GM23248 (cell line): Measurements from ENCODE around the gene SEC14L5. TPM values are rescaled to one million over a fixed set of nuclear protein-coding genes. Genes with fewer than 3 reads are reported as not detected.
A peak's percentile ranks its signal among the peaks of the same experiment; 100 is the strongest.

Experiments
- DNase-seq: peaks from one replicate; pipeline ENCODE4 v3.0.0-alpha.2; 2015
- H2AFZ ChIP-seq: fragments of 200-600 bp; sonication (generic); 2 replicates; pipeline ENCODE4 v1.6.1; 2016; ENCODE audit warnings: antibody characterized with exemption
- H3F3A ChIP-seq: fragments of 200-600 bp; sonication (generic); 2 replicates; pipeline ENCODE4 v1.6.1; 2016; ENCODE audit warnings: mild to moderate bottlenecking, antibody characterized with exemption, mixed run types; ENCODE audit not compliant: insufficient read depth
- H3K27ac ChIP-seq: fragments of 200-600 bp; sonication (generic); 2 replicates; pipeline ENCODE4 v1.5.1; 2016; ENCODE audit warnings: mild to moderate bottlenecking
- H3K27me3 ChIP-seq: fragments of 200-600 bp; sonication (generic); replicated peaks from 2 replicates; pipeline ENCODE4 v1.6.1; 2016; ENCODE audit warnings: mild to moderate bottlenecking; ENCODE audit not compliant: insufficient read depth
- H3K36me3 ChIP-seq: fragments of 200-600 bp; sonication (generic); 2 replicates; pipeline ENCODE4 v1.6.1; 2016; ENCODE audit warnings: low read depth, mild to moderate bottlenecking
- H3K4me1 ChIP-seq: fragments of 200-600 bp; sonication (generic); 2 replicates; pipeline ENCODE4 v1.6.1; 2016; ENCODE audit warnings: mild to moderate bottlenecking; ENCODE audit not compliant: insufficient read depth
- H3K4me2 ChIP-seq: fragments of 200-600 bp; sonication (generic); one replicate; pipeline ENCODE4 v1.6.1; 2016; ENCODE audit warnings: mild to moderate bottlenecking; ENCODE audit not compliant: unreplicated experiment
- H3K4me3 ChIP-seq: fragments of 200-600 bp; sonication (generic); 2 replicates; pipeline ENCODE4 v1.5.1; 2016; ENCODE audit warnings: mild to moderate bottlenecking
- H3K79me2 ChIP-seq: fragments of 200-600 bp; sonication (generic); 2 replicates; pipeline ENCODE4 v1.6.1; 2016; ENCODE audit warnings: mild to moderate bottlenecking; ENCODE audit not compliant: insufficient read depth
- H3K9ac ChIP-seq: fragments of 200-600 bp; sonication (generic); 2 replicates; pipeline ENCODE4 v1.6.1; 2016; ENCODE audit warnings: mild to moderate bottlenecking
- H3K9me2 ChIP-seq: fragments of 200-600 bp; sonication (generic); 2 replicates; pipeline ENCODE4 v1.6.1; 2016; ENCODE audit warnings: mixed run types, mild to moderate bottlenecking, moderate library complexity; ENCODE audit not compliant: insufficient read depth
- H3K9me3 ChIP-seq: fragments of 200-600 bp; sonication (generic); one replicate; pipeline ENCODE4 v1.6.1; 2017; ENCODE audit warnings: low read depth
- H4K20me1 ChIP-seq: fragments of 200-600 bp; sonication (generic); 2 replicates; pipeline ENCODE4 v1.6.0; 2016; ENCODE audit not compliant: insufficient read depth
- EZH2 ChIP-seq: fragments of 200-600 bp; sonication (generic); IDR thresholded peaks from 2 replicates; pipeline ENCODE4 v1.6.1; 2018; ENCODE audit warnings: antibody characterized with exemption, mild to moderate bottlenecking; ENCODE audit not compliant: insufficient read depth, poor library complexity, severe bottlenecking
- EZH2phosphoT487 ChIP-seq: fragments of 200-600 bp; sonication (generic); IDR thresholded peaks from 2 replicates; pipeline ENCODE4 v1.6.1; 2018; ENCODE audit warnings: antibody characterized with exemption, moderate library complexity, mild to moderate bottlenecking, low read depth; ENCODE audit not compliant: insufficient read depth
- WGBS, 2 experiments: methylation state at CpG; one replicate each; pipeline ENCODE4 v1.1.6; 2015 to 2017; ENCODE audit warnings: low lambda C conversion rate in 2 of 2, low coverage in 1 of 2; ENCODE audit errors: missing lambda C conversion rate in 2 of 2; 5-methylcytosine and 5-hydroxymethylcytosine counted together
- in situ Hi-C: fragments of 300-500 bp; cut with MboI; formaldehyde crosslinking; loops from 2 replicates; pipeline ENCODE4 v1.15.0; 2020
- polyA plus RNA-seq: library from polyadenylated mRNA; unstranded; fragments of >200 nt; fragmentation: Nextera tagmentation; extraction: Ambion mirVana; gene quantifications from 2 replicates; pipeline ENCODE4 v1.2.1, GENCODE V29; 2016
- total RNA-seq: library from RNA; depleted of rRNA; stranded (reverse); fragments of >200 nt; shearing (Covaris generic); gene quantifications from 2 replicates; pipeline ENCODE4 v1.2.3, GENCODE V29; 2014

SEC14L5 gene
- total and polyA plus RNA-seq, 2 experiments from 2014 or later: not detected

- Histone ChIP-seq H3K4me2 (no peak overlapping the region), H3K27ac (no peak overlapping the region), H3K9ac (no peak overlapping the region), H3K9me2 (no peaks in the 10 kb centered on the region), H3K4me3 (peak overlapping the region; percentile 68; the same call in 1 of the 2 replicates), H4K20me1 (no peaks in the 10 kb centered on the region), H3K79me2 (no peaks in the 10 kb centered on the region), H3K4me1 (0 out of 2 replicates have a peak, but pooled peaks cover 22% of the 10 kb centered on the region), H2AFZ (no peak overlapping the region), H3K9me3 (no peaks in the 10 kb centered on the region), H3F3A (no peaks in the 10 kb centered on the region; the same call in 1 of the 2 replicates), H3K27me3 (peaks cover 4% of the 10 kb centered on the region), H3K36me3 (no peaks in the 10 kb centered on the region)
- DNase-seq: peak; percentile 86
- 21 to 24% methylated on average over 17 to 19 of the region's 19 CpGs for WGBS, 2 experiments
- in situ Hi-C loops: no loop called here
- TF ChIP-seq EZH2 (no peak), EZH2phosphoT487 (no peak)
Measured at GRCh38 chr16:4935241-4935855, 22.8 kb upstream of the SEC14L5 start.

DNA sequence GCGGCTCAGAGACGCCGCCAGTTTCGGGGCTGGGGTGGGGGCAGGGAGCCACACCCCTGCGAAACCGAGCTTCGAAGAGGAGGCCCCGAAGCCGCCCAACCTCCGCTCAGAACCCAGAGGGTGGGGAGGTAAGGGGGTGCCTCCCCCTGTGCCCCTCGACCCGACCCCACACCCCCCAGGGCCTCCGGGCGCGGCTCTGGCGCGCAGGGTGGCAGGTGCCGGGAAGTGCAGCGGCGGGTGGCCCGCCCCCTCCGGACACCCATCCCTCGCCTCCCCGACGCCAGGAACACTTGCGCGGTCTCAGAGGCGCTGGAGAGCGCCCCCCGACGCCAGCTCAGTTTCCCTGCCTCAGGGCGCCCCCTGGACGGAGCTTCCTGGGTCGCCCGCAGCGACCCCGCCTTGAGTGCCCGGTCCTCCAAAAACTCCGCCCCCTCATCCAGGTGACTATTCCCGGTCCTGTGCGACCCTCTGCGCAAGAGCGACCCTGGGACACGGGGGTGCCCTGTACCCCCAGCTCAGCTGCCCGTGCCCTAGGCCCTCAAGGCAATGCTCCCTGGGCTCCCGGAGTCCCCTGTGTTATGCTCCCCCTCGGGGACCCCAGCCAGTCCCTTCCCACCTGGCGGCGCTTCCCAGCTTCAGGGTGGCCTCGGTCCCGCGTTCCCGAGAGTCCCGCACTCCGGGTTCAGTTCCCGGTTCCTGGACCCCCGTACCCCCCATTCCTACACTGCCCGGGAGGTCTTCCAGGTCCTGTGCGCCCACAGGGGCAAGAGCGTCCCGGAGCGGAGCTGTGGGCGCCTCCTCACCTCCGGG lies 21.7 kb upstream of the SEC14L5 start:
- TF ChIP-seq EZH2 (peak; percentile 53), EZH2phosphoT487 (no peak)
- DNase-seq: peak; percentile 44
- Histone ChIP-seq H3K4me1 (0 out of 2 replicates have a peak, but pooled peaks cover 22% of the 10 kb centered on the region), H3K36me3 (no peaks in the 10 kb centered on the region), H3K9ac (no peak overlapping the region), H3K4me2 (peak overlapping the region; percentile 84), H3K9me2 (no peaks in the 10 kb centered on the region), H3K9me3 (no peaks in the 10 kb centered on the region), H3K27ac (no peak overlapping the region), H3F3A (no peaks in the 10 kb centered on the region; the same call in 1 of the 2 replicates), H2AFZ (peak overlapping the region; percentile 55; the same call in 1 of the 2 replicates), H3K4me3 (peak overlapping the region; percentile 68), H3K79me2 (no peaks in the 10 kb centered on the region), H4K20me1 (no peaks in the 10 kb centered on the region), H3K27me3 (peaks cover 4% of the 10 kb centered on the region)
- in situ Hi-C loops: no loop called here
- WGBS, 2 experiments: 3 to 4% methylated on average over 43 to 44 of the region's 64 CpGs

- Histone ChIP-seq H4K20me1 (no peaks in the 10 kb centered on the region), H3K9me3 (no peaks in the 10 kb centered on the region), H3K27me3 (peaks cover 4% of the 10 kb centered on the region), H2AFZ (peak within 1 kb of the TSS; percentile 55), H3K4me2 (peak within 1 kb of the TSS; percentile 84), H3K27ac (no peak within 1 kb of the TSS), H3F3A (peaks cover 4% of the 10 kb centered on the region), H3K4me1 (peaks cover 23% of the 10 kb centered on the region; the same call in 1 of the 2 replicates), H3K9ac (no peak within 1 kb of the TSS), H3K9me2 (no peaks in the 10 kb centered on the region), H3K79me2 (no peaks in the 10 kb centered on the region), H3K36me3 (no peaks in the 10 kb centered on the region), H3K4me3 (peak within 1 kb of the TSS; percentile 68)
- DNase-seq: no peak
- TF ChIP-seq EZH2 (peak; percentile 7), EZH2phosphoT487 (no peak)
- 10 to 13% methylated on average over 24 to 34 of the region's 76 CpGs for WGBS, 2 experiments
- in situ Hi-C loops: no loop called here
Measured at GRCh38 chr16:4936991-4937781, 20.9 kb upstream of the SEC14L5 start, which contains the start of gene PPL. TSS of gene PPL (minus strand) at chr16:4937148. CDS start at chr16:4937045, 103 bp downstream.
